Vagina (tissue), 2 donors: ENCODE results near the gene DBNDD2. TPM values are rescaled to one million over a fixed set of nuclear protein-coding genes. Genes with fewer than 3 reads are reported as not detected.

Source experiments
- DNase-seq, 2 donors: peaks; one replicate each; pipeline ENCODE4 v3.0.0-alpha.2; 2017; ENCODE audit errors: extremely low spot score in 2 of 2
- H3K27ac ChIP-seq: fragments of 200-600 bp; sonication (generic); one replicate; pipeline ENCODE4 v1.5.1; 2019
- H3K27me3 ChIP-seq: fragments of 200-600 bp; sonication (generic); one replicate; pipeline ENCODE4 v1.5.1; 2019
- H3K36me3 ChIP-seq, 2 donors: fragments of 200-600 bp; sonication (generic); one replicate each; pipeline ENCODE4 v1.5.1; 2017 to 2019
- H3K4me1 ChIP-seq: fragments of 200-600 bp; sonication (generic); one replicate; pipeline ENCODE4 v1.5.1; 2019
- H3K4me3 ChIP-seq, 2 donors: fragments of 200-600 bp; sonication (generic); 1 replicate in 1 of 2; 2 replicates in 1 of 2; pipeline ENCODE4 v1.5.1; 2016 to 2019
- H3K9me3 ChIP-seq: fragments of 200-600 bp; sonication (generic); one replicate; pipeline ENCODE4 v1.5.1; 2019
- POLR2A ChIP-seq, 2 donors: fragments of 450-650 bp; IDR thresholded peaks; one replicate each; pipeline ENCODE4 v1.6.1; 2017; ENCODE audit warnings: antibody characterized with exemption in 2 of 2, mild to moderate bottlenecking in 2 of 2, moderate library complexity in 2 of 2
- POLR2AphosphoS5 ChIP-seq, 2 donors: sonication (generic); formaldehyde crosslinking; IDR thresholded peaks; one replicate each; pipeline ENCODE4 v1.9.0; 2017; ENCODE audit warnings: antibody characterized with exemption in 2 of 2, mild to moderate bottlenecking in 2 of 2, low read depth in 1 of 2; ENCODE audit not compliant: insufficient read depth in 1 of 2
- intact Hi-C: fragments of 100-400 bp; cut with DNase I; formaldehyde crosslinking; loops from one replicate; pipeline ENCODE4 v1.15.1; 2023
- total RNA-seq: library from RNA; depleted of rRNA; stranded (reverse); fragments of >200 nt; gene quantifications from one replicate; pipeline ENCODE4 v1.2.3, GENCODE V29; 2016
- TF ChIP-seq, protein P1 (sequence below), 3 experiments: fragments of 450-650 bp in 2 of 3; fragments of 200-600 bp in 1 of 3; sonication (generic) in 1 of 3; IDR thresholded peaks; one replicate each; pipeline ENCODE4 v1.5.1; 2017 to 2019; ENCODE audit warnings: antibody characterized with exemption in 3 of 3, mild to moderate bottlenecking in 2 of 3, moderate library complexity in 2 of 3

The DBNDD2 gene
- total RNA-seq, result 57.0 TPM

GRCh38 chr20:45407783-45408645 lies at the start of gene DBNDD2:
Gene DBNDD2 (plus strand): TSS chr20:45408289. CDS start chr20:45408468, 179 bp downstream.
- intact Hi-C loops, result no loop called here
- Histone ChIP-seq H3K4me3 (peak within 1 kb of the TSS; percentile 67 to 85), H3K4me1 (peaks cover 26% of the 10 kb centered on the region), H3K9me3 (no peaks in the 10 kb centered on the region), H3K27ac (peak within 1 kb of the TSS; percentile 83), H3K36me3 (peaks cover 0 to 14% of the 10 kb centered on the region in 2 donors), H3K27me3 (no peaks in the 10 kb centered on the region)
- no peak for TF ChIP-seq POLR2A (IDR thresholded peaks at IDR 0.05)
- TF ChIP-seq, protein P1, sequence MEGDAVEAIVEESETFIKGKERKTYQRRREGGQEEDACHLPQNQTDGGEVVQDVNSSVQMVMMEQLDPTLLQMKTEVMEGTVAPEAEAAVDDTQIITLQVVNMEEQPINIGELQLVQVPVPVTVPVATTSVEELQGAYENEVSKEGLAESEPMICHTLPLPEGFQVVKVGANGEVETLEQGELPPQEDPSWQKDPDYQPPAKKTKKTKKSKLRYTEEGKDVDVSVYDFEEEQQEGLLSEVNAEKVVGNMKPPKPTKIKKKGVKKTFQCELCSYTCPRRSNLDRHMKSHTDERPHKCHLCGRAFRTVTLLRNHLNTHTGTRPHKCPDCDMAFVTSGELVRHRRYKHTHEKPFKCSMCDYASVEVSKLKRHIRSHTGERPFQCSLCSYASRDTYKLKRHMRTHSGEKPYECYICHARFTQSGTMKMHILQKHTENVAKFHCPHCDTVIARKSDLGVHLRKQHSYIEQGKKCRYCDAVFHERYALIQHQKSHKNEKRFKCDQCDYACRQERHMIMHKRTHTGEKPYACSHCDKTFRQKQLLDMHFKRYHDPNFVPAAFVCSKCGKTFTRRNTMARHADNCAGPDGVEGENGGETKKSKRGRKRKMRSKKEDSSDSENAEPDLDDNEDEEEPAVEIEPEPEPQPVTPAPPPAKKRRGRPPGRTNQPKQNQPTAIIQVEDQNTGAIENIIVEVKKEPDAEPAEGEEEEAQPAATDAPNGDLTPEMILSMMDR (IDR thresholded peaks at IDR 0.05), result no peak
- no peak for TF ChIP-seq POLR2AphosphoS5 (IDR thresholded peaks at IDR 0.05; ENCODE audit: insufficient read depth in 1 of 2, low read depth in 1 of 2)
- DNase-seq, result no peak

GRCh38 chr20:45359069-45359405 lies 49.1 kb upstream of the DBNDD2 start:
- H3K36me3 ChIP-seq, result no peaks in the 10 kb centered on the region
- H3K4me1 ChIP-seq, result peaks cover 36% of the 10 kb centered on the region
- H3K4me3 ChIP-seq, result no peak overlapping the region
- intact Hi-C loops, result loop anchor here (5.0 kb wide), 1 partner anchor 88 kb away; no protein-coding TSS in a partner anchor
- H3K9me3 ChIP-seq, result no peaks in the 10 kb centered on the region
- DNase-seq, result no peak
- H3K27me3 ChIP-seq, result no peaks in the 10 kb centered on the region
- no peak for TF ChIP-seq POLR2AphosphoS5 (IDR thresholded peaks at IDR 0.05; ENCODE audit: insufficient read depth in 1 of 2, low read depth in 1 of 2)
- TF ChIP-seq POLR2A (IDR thresholded peaks at IDR 0.05), result no peak
- TF ChIP-seq, protein P1 (IDR thresholded peaks at IDR 0.05), result no peak
- peak overlapping the region; percentile 65 for H3K27ac ChIP-seq

GRCh38 chr20:45359406-45360148 lies 48.5 kb upstream of the DBNDD2 start:
- intact Hi-C loops, result loop anchor here (5.0 to 10.0 kb wide), 2 partner anchors 88 to 415 kb away; no protein-coding TSS in a partner anchor
- no peak for TF ChIP-seq POLR2AphosphoS5 (IDR thresholded peaks at IDR 0.05; ENCODE audit: insufficient read depth in 1 of 2, low read depth in 1 of 2)
- no peak for TF ChIP-seq POLR2A (IDR thresholded peaks at IDR 0.05)
- TF ChIP-seq, protein P1 (IDR thresholded peaks at IDR 0.05), result no peak
- Histone ChIP-seq H3K9me3 (no peaks in the 10 kb centered on the region), H3K4me1 (peaks cover 40% of the 10 kb centered on the region), H3K4me3 (no peak overlapping the region), H3K27me3 (no peaks in the 10 kb centered on the region), H3K27ac (peak overlapping the region; percentile 65), H3K36me3 (no peaks in the 10 kb centered on the region)
- no peak for DNase-seq

DNA sequence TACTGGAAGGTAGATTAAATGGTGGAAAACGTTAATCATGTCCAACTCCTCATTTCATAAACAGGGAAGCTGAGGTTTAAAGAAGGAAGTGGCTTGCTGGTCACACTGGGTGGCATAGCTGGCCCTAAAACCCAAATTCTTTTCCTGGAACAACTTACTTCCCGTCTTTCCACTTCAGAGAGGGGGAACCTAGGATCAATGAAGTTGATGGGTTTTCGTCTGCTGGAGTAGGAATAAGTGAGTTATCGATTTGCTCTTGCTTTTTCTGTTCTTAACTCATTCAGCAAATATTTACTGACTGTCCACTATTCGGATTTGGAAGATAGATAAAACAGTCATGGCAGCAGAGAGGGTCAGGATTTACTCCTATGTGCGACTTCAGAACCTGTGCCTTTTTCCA lies 46.3 kb upstream of the DBNDD2 start:
- no peaks in the 10 kb centered on the region for H3K27me3 ChIP-seq
- H3K4me1 ChIP-seq, result peaks cover 53% of the 10 kb centered on the region
- no peaks in the 10 kb centered on the region for H3K9me3 ChIP-seq
- TF ChIP-seq, protein P1 (IDR thresholded peaks at IDR 0.05), result no peak
- TF ChIP-seq POLR2AphosphoS5 (IDR thresholded peaks at IDR 0.05; ENCODE audit: insufficient read depth in 1 of 2, low read depth in 1 of 2), result no peak
- TF ChIP-seq POLR2A (IDR thresholded peaks at IDR 0.05), result no peak
- H3K27ac ChIP-seq, result no peak overlapping the region
- H3K36me3 ChIP-seq, result peaks cover 0 to 16% of the 10 kb centered on the region in 2 donors
- DNase-seq, result peak in 1 of 2 donors; percentile 11
- intact Hi-C loops, result loop anchor here (10.0 kb wide), 1 partner anchor 413 kb away; no protein-coding TSS in a partner anchor
- no peak overlapping the region for H3K4me3 ChIP-seq
